ENCODE measurements around the gene RNF20.

- TF ChIP-seq CTCF (IDR thresholded peaks at IDR 0.05) (no peak), POLR2A (IDR thresholded peaks at IDR 0.05) (no peak)
These were observed 34.2 kb downstream of the RNF20 start for GRCh38 chr9:101567725-101568350.
